ENCODE measurements around the gene MPL. TPM values are rescaled to one million over a fixed set of nuclear protein-coding genes. Genes with fewer than 3 reads are reported as not detected.
"Not testable (repeated sequence)": the region's sequence is repeated elsewhere in the genome, so short reads cannot be mapped to it uniquely, and the experiment has no call there.

Gene MPL
- total and polyA plus RNA-seq, 11 donors: 0.11 to 0.98 (median 0.48) TPM; not detected in 1

GRCh38 chr1:43368646-43369020, 31.0 kb downstream of the MPL start:
- peaks cover 3 to 28% (median 19%) of the 10 kb centered on the region in 9 donors for H3K36me3 ChIP-seq
- H3K27ac ChIP-seq: peak overlapping the region; percentile 80 to 99 (median 96)
- no peaks in the 10 kb centered on the region for H3K27me3 ChIP-seq
- TF ChIP-seq CTCF (IDR thresholded peaks at IDR 0.05) (no peak), POLR2A (IDR thresholded peaks at IDR 0.05) (no peak)
- whole genome bisulfite sequencing, 4 donors: 20 to 25% (median 23%) methylated on average over 6 of the region's 6 CpGs
- intact Hi-C loops (cut with DNase I): loop anchor here in 5 of 10 donors (1.0 to 5.0 kb wide), 4 partner anchors 10 to 131 kb away; partner anchors contain the start of genes MED8 (in 2 of the 5), SZT2 (in 2 of the 5), CDC20 (in 1 of the 5) and TIE1 (in 1 of the 5)
- no peaks in the 10 kb centered on the region for H3K9me3 ChIP-seq
- peak overlapping the region; percentile 36 to 97 (median 90) for H3K4me3 ChIP-seq
- DNase-seq: no peak
- ATAC-seq: no peak
- H3K4me1 ChIP-seq: peaks cover 3 to 43% (median 33%) of the 10 kb centered on the region in 12 donors

GRCh38 chr1:43369779-43370178, 32.2 kb downstream of the MPL start:
- peaks cover 3 to 48% (median 33%) of the 10 kb centered on the region in 12 donors for H3K4me1 ChIP-seq
- H3K9me3 ChIP-seq, H3K27ac ChIP-seq, ATAC-seq, H3K4me3 ChIP-seq, H3K27me3 ChIP-seq, DNase-seq: not testable (repeated sequence)
- H3K36me3 ChIP-seq: peaks cover 0 to 17% (median 8%) of the 10 kb centered on the region in 9 donors
- intact Hi-C loops (cut with DNase I): loop anchor here in 5 of 10 donors (2.0 to 5.0 kb wide), 3 partner anchors 19 to 132 kb away; partner anchors contain the start of genes MED8 (in 2 of the 5), SZT2 (in 2 of the 5) and TIE1 (in 1 of the 5)
- 96 to 99% (median 97%) methylated on average over 6 of the region's 6 CpGs for WGBS, 4 donors

- Histone ChIP-seq H3K27me3 (no peaks in the 10 kb centered on the region), H3K9me3 (no peaks in the 10 kb centered on the region), H3K4me1 (peaks cover 3 to 47% (median 31%) of the 10 kb centered on the region in 12 donors), H3K36me3 (peaks cover 0 to 12% (median under 1%) of the 10 kb centered on the region in 9 donors), H3K27ac (no peak overlapping the region), H3K4me3 (no peak overlapping the region)
- DNase-seq (no peak), ATAC-seq (no peak)
- intact Hi-C loops (cut with DNase I): no loop called here
- 80 to 87% (median 85%) methylated on average over 4 of the region's 4 CpGs for WGBS, 4 donors
- no peak for TF ChIP-seq POLR2A (IDR thresholded peaks at IDR 0.05)
- no peak for TF ChIP-seq CTCF (IDR thresholded peaks at IDR 0.05)
Measured at GRCh38 chr1:43370564-43370963, 32.9 kb downstream of the MPL start.

- no peak overlapping the region for H3K4me3 ChIP-seq
- no peak for ATAC-seq
- DNase-seq: no peak
- peaks cover 0 to 12% (median 0%) of the 10 kb centered on the region in 9 donors for H3K36me3 ChIP-seq
- 95 to 98% (median 97%) methylated on average over 5 of the region's 5 CpGs for WGBS, 4 donors
- no peaks in the 10 kb centered on the region for H3K27me3 ChIP-seq
- H3K27ac ChIP-seq: peak overlapping the region in 9 of 12 donors; percentile 19 to 71 (median 47)
- no peak for TF ChIP-seq CTCF (IDR thresholded peaks at IDR 0.05)
- no peak for TF ChIP-seq POLR2A (IDR thresholded peaks at IDR 0.05)
- intact Hi-C loops (cut with DNase I): no loop called here
- no peaks in the 10 kb centered on the region for H3K9me3 ChIP-seq
- peaks cover under 1 to 33% (median 15%) of the 10 kb centered on the region in 12 donors for H3K4me1 ChIP-seq
Measured at GRCh38 chr1:43372172-43372571, 34.6 kb downstream of the MPL start.
